A673 (cell line): ENCODE measurements around the gene GP2. TPM values are rescaled to one million over a fixed set of nuclear protein-coding genes. Genes with fewer than 3 reads are reported as not detected.

Source experiments
- BruUV-seq: library from RNA; stranded (reverse); fragments of 400-500 nt; replicated peaks from 2 replicates; lab custom pipeline; 2021; lab: Mats Ljungman, UMichigan
- CTCF ChIA-PET: fragments of 300-600 bp; sonication (Branson Sonifier 250); formaldehyde crosslinking; loops from one replicate; lab custom pipeline; 2022; ENCODE audit warnings: antibody characterized with exemption; lab: Charles Lee
- POLR2A ChIA-PET: fragments of 300-600 bp; sonication (Branson Sonifier 250); formaldehyde crosslinking; loops from one replicate; lab custom pipeline; 2022; ENCODE audit warnings: antibody characterized with exemption; ENCODE audit not compliant: low non-redundant PET; lab: Charles Lee
- DNase-seq: peaks from one replicate; pipeline ENCODE4 v3.0.0-alpha.2; 2015; ENCODE audit warnings: low spot score
- H3K27ac ChIP-seq: fragments of 200-600 bp; sonication (generic); 2 replicates; pipeline ENCODE4 v1.5.1; 2016; ENCODE audit warnings: mixed run types, low read depth, mild to moderate bottlenecking, mixed read lengths, antibody characterized with exemption, low read length; ENCODE audit not compliant: poor library complexity, severe bottlenecking
- H3K27me3 ChIP-seq: fragments of 200-600 bp; sonication (generic); replicated peaks from 2 replicates; pipeline ENCODE4 v1.6.1; 2017; ENCODE audit warnings: mixed run types, low read depth, mild to moderate bottlenecking, mixed read lengths, antibody characterized with exemption, low read length; ENCODE audit not compliant: insufficient read depth, poor library complexity
- H3K36me3 ChIP-seq: fragments of 200-600 bp; sonication (generic); 2 replicates; pipeline ENCODE4 v1.6.1; 2016; ENCODE audit warnings: mixed run types, mild to moderate bottlenecking, mixed read lengths, antibody characterized with exemption, low read length; ENCODE audit not compliant: insufficient read depth, poor library complexity, severe bottlenecking
- H3K4me1 ChIP-seq: fragments of 200-600 bp; sonication (generic); 2 replicates; pipeline ENCODE4 v1.6.1; 2017; ENCODE audit warnings: mixed run types, mild to moderate bottlenecking, mixed read lengths, antibody characterized with exemption, low read length; ENCODE audit not compliant: insufficient read depth, poor library complexity, severe bottlenecking
- H3K4me3 ChIP-seq: fragments of 200-600 bp; sonication (generic); 2 replicates; pipeline ENCODE4 v1.5.1; 2016; ENCODE audit warnings: low read depth, mixed run types, mild to moderate bottlenecking, mixed read lengths, low read length; ENCODE audit not compliant: poor library complexity, severe bottlenecking
- H3K9me3 ChIP-seq: fragments of 200-600 bp; sonication (generic); 2 replicates; pipeline ENCODE4 v1.6.1; 2016; ENCODE audit warnings: mixed run types, low read depth, mild to moderate bottlenecking, mixed read lengths, antibody characterized with exemption, low read length; ENCODE audit not compliant: poor library complexity, severe bottlenecking
- EZH2 ChIP-seq: fragments of 200-600 bp; sonication (generic); IDR thresholded peaks from 2 replicates; pipeline ENCODE4 v1.6.1; 2017; ENCODE audit warnings: borderline replicate concordance, low read depth, mild to moderate bottlenecking, mixed read lengths, antibody characterized with exemption, low read length; ENCODE audit not compliant: poor library complexity, severe bottlenecking
- intact Hi-C: fragments of 100-400 bp; cut with micrococcal nuclease; formaldehyde crosslinking; loops from one replicate; pipeline ENCODE4 v1.10.0; 2022; ENCODE audit not compliant: unreplicated experiment
- total RNA-seq: library from RNA; stranded (reverse); gene quantifications from 2 replicates; pipeline ENCODE4 v1.2.3, GENCODE V29; 2021
- TF ChIP-seq, protein P1 (sequence below): fragments of 300-800, 200-600 bp; sonication (generic); conservative IDR thresholded peaks from 2 replicates; pipeline ENCODE4 v1.5.1; 2017; ENCODE audit warnings: low read depth, mild to moderate bottlenecking, antibody characterized with exemption, low read length, moderate library complexity, mixed read lengths

The GP2 gene
- total RNA-seq, 1 experiment from 2014 or later: not detected

DNA sequence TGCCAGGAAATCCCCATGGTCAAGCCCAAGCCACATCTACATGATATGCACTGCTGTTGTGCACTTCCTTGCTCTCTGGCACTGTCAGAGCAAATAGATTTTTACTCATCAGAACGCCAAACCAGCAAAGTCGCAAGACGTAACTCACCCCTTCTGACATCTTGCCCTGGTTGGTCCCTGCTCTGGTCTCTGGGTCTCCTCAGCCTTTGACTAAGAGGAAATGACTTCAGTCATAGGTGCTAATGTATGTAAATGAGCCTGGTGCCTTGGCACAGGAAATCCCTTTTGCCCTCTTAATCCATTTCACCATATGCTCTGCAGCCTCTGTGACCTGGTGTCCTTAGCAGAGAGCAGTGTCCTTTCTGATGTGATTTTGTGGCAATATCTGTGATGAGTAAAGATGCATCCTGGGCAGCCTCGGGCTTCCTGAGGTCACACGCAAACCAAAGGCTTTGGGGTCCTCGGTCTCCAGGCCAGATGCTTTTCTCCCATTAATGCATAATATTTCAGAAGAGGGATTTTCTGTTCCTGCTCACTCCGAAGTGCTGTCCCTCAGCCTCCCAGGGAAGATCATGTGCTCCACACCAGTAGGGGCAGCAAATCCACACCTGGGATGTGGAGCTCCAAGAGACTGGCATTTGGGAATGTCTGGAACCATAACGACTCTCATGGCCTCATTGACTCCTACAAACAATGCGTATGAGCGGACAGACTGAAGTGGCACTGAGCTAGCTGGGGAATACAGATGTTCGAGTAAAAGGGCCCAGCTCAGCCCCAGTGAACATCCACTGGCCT lies 66.9 kb downstream of the GP2 start:
- no TSS peak for BruUV-seq
- no peaks in the 10 kb centered on the region for H3K36me3 ChIP-seq
- TF ChIP-seq, protein P1, sequence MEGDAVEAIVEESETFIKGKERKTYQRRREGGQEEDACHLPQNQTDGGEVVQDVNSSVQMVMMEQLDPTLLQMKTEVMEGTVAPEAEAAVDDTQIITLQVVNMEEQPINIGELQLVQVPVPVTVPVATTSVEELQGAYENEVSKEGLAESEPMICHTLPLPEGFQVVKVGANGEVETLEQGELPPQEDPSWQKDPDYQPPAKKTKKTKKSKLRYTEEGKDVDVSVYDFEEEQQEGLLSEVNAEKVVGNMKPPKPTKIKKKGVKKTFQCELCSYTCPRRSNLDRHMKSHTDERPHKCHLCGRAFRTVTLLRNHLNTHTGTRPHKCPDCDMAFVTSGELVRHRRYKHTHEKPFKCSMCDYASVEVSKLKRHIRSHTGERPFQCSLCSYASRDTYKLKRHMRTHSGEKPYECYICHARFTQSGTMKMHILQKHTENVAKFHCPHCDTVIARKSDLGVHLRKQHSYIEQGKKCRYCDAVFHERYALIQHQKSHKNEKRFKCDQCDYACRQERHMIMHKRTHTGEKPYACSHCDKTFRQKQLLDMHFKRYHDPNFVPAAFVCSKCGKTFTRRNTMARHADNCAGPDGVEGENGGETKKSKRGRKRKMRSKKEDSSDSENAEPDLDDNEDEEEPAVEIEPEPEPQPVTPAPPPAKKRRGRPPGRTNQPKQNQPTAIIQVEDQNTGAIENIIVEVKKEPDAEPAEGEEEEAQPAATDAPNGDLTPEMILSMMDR: no peak
- TF ChIP-seq EZH2: no peak
- ChIA-PET POLR2A (no interaction called here), CTCF (no interaction called here)
- no peak for DNase-seq
- no peaks in the 10 kb centered on the region for H3K9me3 ChIP-seq
- no peaks in the 10 kb centered on the region for H3K4me1 ChIP-seq
- H3K27me3 ChIP-seq: peaks cover 4% of the 10 kb centered on the region
- intact Hi-C loops: no loop called here
- no peak overlapping the region for H3K27ac ChIP-seq
- H3K4me3 ChIP-seq: no peak overlapping the region

Other genes with a start within 250 kb of the GP2 start
- not detected in 2 replicates for gene UMOD, start 25.2 kb upstream of the GP2 start, total RNA-seq
- not detected in 2 replicates for gene PDILT, start 77.2 kb upstream of the GP2 start, total RNA-seq
- not detected in 2 replicates for gene ACSM5, start 82.0 kb upstream of the GP2 start, total RNA-seq
- not detected in 2 replicates for gene ACSM2A, start 124.0 kb upstream of the GP2 start, total RNA-seq
- not detected in 2 replicates for gene ACSM2B, start 248.9 kb upstream of the GP2 start, total RNA-seq